ENCODE results near the gene IRAK4. TPM values are rescaled to one million over a fixed set of nuclear protein-coding genes. Genes with fewer than 3 reads are reported as not detected.

Gene IRAK4
- total and polyA plus RNA-seq, 2 experiments from 2014 or later: 3.9 to 12.9 TPM

GRCh38 chr12:43728698-43729097, 30.1 kb upstream of the IRAK4 start (continued):
- TF ChIP-seq ZNF462 (CRISPR knock-in tag; IDR thresholded peaks at IDR 0.05) (no peak), NANOG (IDR thresholded peaks at IDR 0.05; ENCODE audit: borderline replicate concordance) (no peak), JUNB (IDR thresholded peaks at IDR 0.05; ENCODE audit: unreplicated experiment) (no peak), POLR2AphosphoS5 (IDR thresholded peaks at IDR 0.05; ENCODE audit: low read depth) (no peak), ETS1 (IDR thresholded peaks at IDR 0.05) (no peak), ZNF331 (CRISPR knock-in tag; IDR thresholded peaks at IDR 0.05; ENCODE audit: low read depth) (no peak), EZH2phosphoT487 (IDR thresholded peaks at IDR 0.05; ENCODE audit: unreplicated experiment) (no peak), ZNF114 (CRISPR knock-in tag; IDR thresholded peaks at IDR 0.05) (no peak), EZH2 (IDR thresholded peaks at IDR 0.05; ENCODE audit: low read depth, unreplicated experiment) (no peak)

- no peaks in the 10 kb centered on the region for H3K36me3 ChIP-seq (ENCODE audit: insufficient read depth)
- H3K79me2 ChIP-seq (replicated peaks; ENCODE audit: insufficient read depth): no peaks in the 10 kb centered on the region
- H3F3A ChIP-seq (replicated peaks; ENCODE audit: low read depth): no peaks in the 10 kb centered on the region
- H3K4me3 ChIP-seq: no peak overlapping the region
- H3K27me3 ChIP-seq (ENCODE audit: insufficient read depth): no peaks in the 10 kb centered on the region
- H4K20me1 ChIP-seq (replicated peaks; ENCODE audit: insufficient read depth): no peaks in the 10 kb centered on the region
- ATAC-seq (no peak), DNase-seq (ENCODE audit: low spot score) (no peak)
- no peak overlapping the region for H3K27ac ChIP-seq (ENCODE audit: low read depth)
- Mint-ChIP-seq H3K4me1 (no peaks in the 10 kb centered on the region), H3K9me3 (no peaks in the 10 kb centered on the region), H3K4me3 (no peak overlapping the region), H3K36me3 (ENCODE audit: low read depth) (no peaks in the 10 kb centered on the region; the same call in 2 of the 3 replicates), H3K27ac (no peak overlapping the region), H3K27me3 (ENCODE audit: insufficient read depth, low read depth, poor library complexity) (no peaks in the 10 kb centered on the region)
- H2AFZ ChIP-seq: no peak overlapping the region
- no peak overlapping the region for H3K4me2 ChIP-seq
- no peaks in the 10 kb centered on the region for H3K9me2 ChIP-seq (ENCODE audit: insufficient read depth)
- H3K4me1 ChIP-seq (ENCODE audit: insufficient read depth): no peaks in the 10 kb centered on the region
- TF ChIP-seq CREB1 (CRISPR knock-in tag; IDR thresholded peaks at IDR 0.05; ENCODE audit: low read depth) (no peak), CTCF (conservative IDR thresholded peaks at IDR 0.05; ENCODE audit: low read depth in 2 of 2) (no peak), JUNB (IDR thresholded peaks at IDR 0.05; ENCODE audit: unreplicated experiment) (no peak)
These were observed 28.5 kb upstream of the IRAK4 start for GRCh38 chr12:43730283-43730682.

Data from GM23338 (cell line).